Panc1 (cell line): Measurements from ENCODE around the gene FLACC1.

Source experiments
- SIN3A ChIP-seq: IDR thresholded peaks from 2 replicates; pipeline ENCODE4 v1.6.1; 2012; ENCODE audit warnings: low read depth, mild to moderate bottlenecking, low read length, moderate library complexity, borderline replicate concordance; ENCODE audit not compliant: insufficient read depth
- TCF7L2 ChIP-seq: IDR thresholded peaks from 2 replicates; pipeline ENCODE4 v1.6.1; 2011; ENCODE audit warnings: mild to moderate bottlenecking, low read depth, low read length, inconsistent platforms
- TF ChIP-seq, protein P1 (sequence below): fragments of 450-650 bp; IDR thresholded peaks from 2 replicates; pipeline ENCODE4 v1.5.1; 2017; ENCODE audit warnings: mild to moderate bottlenecking

DNA sequence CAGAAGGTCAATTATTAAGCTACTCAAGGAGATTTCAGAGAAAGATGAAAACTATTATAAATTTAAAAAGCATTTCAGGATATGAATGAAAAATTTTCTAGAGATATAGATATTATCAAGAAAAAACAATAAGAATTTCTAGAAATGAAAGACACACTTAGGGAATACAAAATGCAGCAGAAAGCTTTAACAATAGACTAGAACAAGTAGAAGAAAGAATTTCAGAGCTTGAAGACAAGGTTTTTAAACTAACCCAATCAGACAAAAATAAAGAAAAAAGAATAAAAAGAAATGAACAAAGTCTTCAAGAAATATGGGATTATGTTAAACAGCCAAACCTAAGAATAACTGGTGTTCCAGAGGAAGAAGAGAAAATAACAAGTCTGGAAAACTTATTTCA, 34.4 kb downstream of the FLACC1 start:
- TF ChIP-seq, protein P1, sequence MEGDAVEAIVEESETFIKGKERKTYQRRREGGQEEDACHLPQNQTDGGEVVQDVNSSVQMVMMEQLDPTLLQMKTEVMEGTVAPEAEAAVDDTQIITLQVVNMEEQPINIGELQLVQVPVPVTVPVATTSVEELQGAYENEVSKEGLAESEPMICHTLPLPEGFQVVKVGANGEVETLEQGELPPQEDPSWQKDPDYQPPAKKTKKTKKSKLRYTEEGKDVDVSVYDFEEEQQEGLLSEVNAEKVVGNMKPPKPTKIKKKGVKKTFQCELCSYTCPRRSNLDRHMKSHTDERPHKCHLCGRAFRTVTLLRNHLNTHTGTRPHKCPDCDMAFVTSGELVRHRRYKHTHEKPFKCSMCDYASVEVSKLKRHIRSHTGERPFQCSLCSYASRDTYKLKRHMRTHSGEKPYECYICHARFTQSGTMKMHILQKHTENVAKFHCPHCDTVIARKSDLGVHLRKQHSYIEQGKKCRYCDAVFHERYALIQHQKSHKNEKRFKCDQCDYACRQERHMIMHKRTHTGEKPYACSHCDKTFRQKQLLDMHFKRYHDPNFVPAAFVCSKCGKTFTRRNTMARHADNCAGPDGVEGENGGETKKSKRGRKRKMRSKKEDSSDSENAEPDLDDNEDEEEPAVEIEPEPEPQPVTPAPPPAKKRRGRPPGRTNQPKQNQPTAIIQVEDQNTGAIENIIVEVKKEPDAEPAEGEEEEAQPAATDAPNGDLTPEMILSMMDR = no peak
- no peak for TF ChIP-seq TCF7L2
- no peak for TF ChIP-seq SIN3A
